IPS-18a (cell line): ENCODE results near the gene TTLL4.

ENCODE experiments used
- H3K27ac ChIP-seq: one replicate; pipeline ENCODE4 v1.5.1; 2013; ENCODE audit warnings: low read length
- H3K27me3 ChIP-seq: one replicate; pipeline ENCODE4 v1.6.1; 2013; ENCODE audit warnings: mild to moderate bottlenecking, low read length; ENCODE audit not compliant: control insufficient read depth, insufficient read depth
- H3K36me3 ChIP-seq: one replicate; pipeline ENCODE4 v1.6.1; 2013; ENCODE audit warnings: low read depth, low read length; ENCODE audit not compliant: control insufficient read depth
- H3K4me1 ChIP-seq: one replicate; pipeline ENCODE4 v1.6.1; 2013; ENCODE audit warnings: low read depth, low read length; ENCODE audit not compliant: control insufficient read depth
- H3K4me3 ChIP-seq: one replicate; pipeline ENCODE4 v1.5.1; 2013; ENCODE audit warnings: low read length
- H3K9ac ChIP-seq: one replicate; pipeline ENCODE4 v1.6.1; 2013; ENCODE audit warnings: mild to moderate bottlenecking, low read length, moderate library complexity
- H3K9me3 ChIP-seq: one replicate; pipeline ENCODE4 v1.6.1; 2013; ENCODE audit warnings: low read depth, low read length; ENCODE audit not compliant: control insufficient read depth

Gene TTLL4

GRCh38 chr2:218717262-218717661, 6.6 kb downstream of the TTLL4 start:
- H3K9me3 ChIP-seq = no peaks in the 10 kb centered on the region
- no peak overlapping the region for H3K27ac ChIP-seq
- H3K4me3 ChIP-seq = no peak overlapping the region
- no peaks in the 10 kb centered on the region for H3K27me3 ChIP-seq
- peaks cover 6% of the 10 kb centered on the region for H3K36me3 ChIP-seq
- H3K9ac ChIP-seq = no peak overlapping the region
- peaks cover 13% of the 10 kb centered on the region for H3K4me1 ChIP-seq

GRCh38 chr2:218718058-218718457, 7.4 kb downstream of the TTLL4 start:
- peaks cover 6% of the 10 kb centered on the region for H3K36me3 ChIP-seq
- no peak overlapping the region for H3K9ac ChIP-seq

GRCh38 chr2:218719457-218719856, 8.8 kb downstream of the TTLL4 start:
- peaks cover 22% of the 10 kb centered on the region for H3K4me1 ChIP-seq
- no peak overlapping the region for H3K27ac ChIP-seq
- H3K9me3 ChIP-seq = no peaks in the 10 kb centered on the region
- no peak overlapping the region for H3K4me3 ChIP-seq
- peaks cover 6% of the 10 kb centered on the region for H3K36me3 ChIP-seq
- H3K9ac ChIP-seq = no peak overlapping the region
- no peaks in the 10 kb centered on the region for H3K27me3 ChIP-seq

More at GRCh38 chr2:218718058-218718457, 7.4 kb downstream of the TTLL4 start:
- peaks cover 20% of the 10 kb centered on the region for H3K4me1 ChIP-seq
- H3K9me3 ChIP-seq = no peaks in the 10 kb centered on the region
- H3K27me3 ChIP-seq = no peaks in the 10 kb centered on the region
- H3K4me3 ChIP-seq = no peak overlapping the region
- no peak overlapping the region for H3K27ac ChIP-seq

- peaks cover 22% of the 10 kb centered on the region for H3K4me1 ChIP-seq
- H3K36me3 ChIP-seq = peaks cover 6% of the 10 kb centered on the region
Measured at GRCh38 chr2:218720048-218721041, 9.7 kb downstream of the TTLL4 start.

GRCh38 chr2:218721488-218721887, 10.9 kb downstream of the TTLL4 start:
- Histone ChIP-seq H3K27me3 (no peaks in the 10 kb centered on the region), H3K9me3 (peaks cover 6% of the 10 kb centered on the region), H3K36me3 (no peaks in the 10 kb centered on the region), H3K4me1 (peaks cover 22% of the 10 kb centered on the region), H3K4me3 (no peak overlapping the region), H3K9ac (no peak overlapping the region), H3K27ac (no peak overlapping the region)

More at GRCh38 chr2:218720048-218721041, 9.7 kb downstream of the TTLL4 start:
- H3K27ac ChIP-seq = no peak overlapping the region
- no peak overlapping the region for H3K9ac ChIP-seq
- H3K9me3 ChIP-seq = no peaks in the 10 kb centered on the region
- no peak overlapping the region for H3K4me3 ChIP-seq
- H3K27me3 ChIP-seq = no peaks in the 10 kb centered on the region

GRCh38 chr2:218721934-218722333, 11.3 kb downstream of the TTLL4 start:
- Histone ChIP-seq H3K4me3 (no peak overlapping the region), H3K36me3 (no peaks in the 10 kb centered on the region), H3K9ac (no peak overlapping the region), H3K27me3 (no peaks in the 10 kb centered on the region), H3K4me1 (peaks cover 22% of the 10 kb centered on the region), H3K9me3 (peaks cover 6% of the 10 kb centered on the region), H3K27ac (no peak overlapping the region)

- no peaks in the 10 kb centered on the region for H3K36me3 ChIP-seq
- no peak overlapping the region for H3K4me3 ChIP-seq
- H3K4me1 ChIP-seq = peaks cover 22% of the 10 kb centered on the region
- H3K27me3 ChIP-seq = no peaks in the 10 kb centered on the region
- H3K9ac ChIP-seq = no peak overlapping the region
- no peak overlapping the region for H3K27ac ChIP-seq
- peaks cover 6% of the 10 kb centered on the region for H3K9me3 ChIP-seq
Measured at GRCh38 chr2:218722419-218722818, 11.8 kb downstream of the TTLL4 start.

- Histone ChIP-seq H3K9ac (no peak overlapping the region), H3K36me3 (no peaks in the 10 kb centered on the region), H3K27ac (no peak overlapping the region), H3K4me1 (peaks cover 22% of the 10 kb centered on the region), H3K9me3 (peaks cover 6% of the 10 kb centered on the region), H3K4me3 (no peak overlapping the region), H3K27me3 (no peaks in the 10 kb centered on the region)
Measured at GRCh38 chr2:218722876-218723785, 12.5 kb downstream of the TTLL4 start.

GRCh38 chr2:218726004-218726574, 15.5 kb downstream of the TTLL4 start:
- H3K27ac ChIP-seq = no peak overlapping the region
- peaks cover 13% of the 10 kb centered on the region for H3K4me1 ChIP-seq
- H3K27me3 ChIP-seq = no peaks in the 10 kb centered on the region
- H3K9ac ChIP-seq = no peak overlapping the region
- H3K4me3 ChIP-seq = no peak overlapping the region
- H3K9me3 ChIP-seq = peaks cover 6% of the 10 kb centered on the region
- H3K36me3 ChIP-seq = no peaks in the 10 kb centered on the region

GRCh38 chr2:218727502-218728165, 17.0 kb downstream of the TTLL4 start:
- no peaks in the 10 kb centered on the region for H3K36me3 ChIP-seq
- H3K27me3 ChIP-seq = no peaks in the 10 kb centered on the region
- H3K4me3 ChIP-seq = no peak overlapping the region
- peaks cover 21% of the 10 kb centered on the region for H3K4me1 ChIP-seq
- H3K9ac ChIP-seq = no peak overlapping the region
- H3K9me3 ChIP-seq = peaks cover 6% of the 10 kb centered on the region
- no peak overlapping the region for H3K27ac ChIP-seq

- H3K4me1 ChIP-seq = peaks cover 15% of the 10 kb centered on the region
- no peak overlapping the region for H3K9ac ChIP-seq
- H3K36me3 ChIP-seq = no peaks in the 10 kb centered on the region
Measured at GRCh38 chr2:218729640-218730039, 19.0 kb downstream of the TTLL4 start.

More at GRCh38 chr2:218729640-218730039, 19.0 kb downstream of the TTLL4 start:
- Histone ChIP-seq H3K27ac (no peak overlapping the region), H3K9me3 (peaks cover 6% of the 10 kb centered on the region), H3K27me3 (no peaks in the 10 kb centered on the region), H3K4me3 (no peak overlapping the region)
